H9 (cell line): Measurements from ENCODE around the gene STXBP6. TPM values are rescaled to one million over a fixed set of nuclear protein-coding genes. Genes with fewer than 3 reads are reported as not detected.

Source experiments
- DNase-seq: peaks from one replicate; pipeline ENCODE4 v3.0.0-alpha.2; 2017
- H2AFZ ChIP-seq: one replicate; pipeline ENCODE4 v1.6.1; 2013; ENCODE audit warnings: mild to moderate bottlenecking, low read length, control low read depth, moderate library complexity
- H2AK5ac ChIP-seq: 2 replicates; pipeline ENCODE4 v1.6.1; 2013; ENCODE audit warnings: low read length, control low read depth, mixed read lengths; ENCODE audit not compliant: insufficient read length
- H2BK120ac ChIP-seq: one replicate; pipeline ENCODE4 v1.6.1; 2013; ENCODE audit warnings: low read depth, mild to moderate bottlenecking, low read length, control low read depth, inconsistent platforms; ENCODE audit not compliant: poor library complexity, severe bottlenecking
- H2BK12ac ChIP-seq: 2 replicates; pipeline ENCODE4 v1.6.1; 2013; ENCODE audit warnings: low read length, control low read depth, mixed read lengths, low read depth; ENCODE audit not compliant: insufficient read length
- H2BK15ac ChIP-seq: 2 replicates; pipeline ENCODE4 v1.6.1; 2013; ENCODE audit warnings: low read depth, low read length, control low read depth
- H2BK20ac ChIP-seq: one replicate; pipeline ENCODE4 v1.6.1; 2013; ENCODE audit warnings: low read depth, mild to moderate bottlenecking, low read length, control low read depth, inconsistent platforms; ENCODE audit not compliant: poor library complexity, severe bottlenecking
- H2BK5ac ChIP-seq: 2 replicates; pipeline ENCODE4 v1.6.1; 2013; ENCODE audit warnings: low read length, control low read depth, mixed read lengths; ENCODE audit not compliant: insufficient read length
- H3K14ac ChIP-seq: 2 replicates; pipeline ENCODE4 v1.6.1; 2013; ENCODE audit warnings: low read length, control low read depth; ENCODE audit not compliant: insufficient read depth
- H3K18ac ChIP-seq: 2 replicates; pipeline ENCODE4 v1.6.1; 2013; ENCODE audit warnings: low read depth, mild to moderate bottlenecking, mixed read lengths, low read length, control low read depth; ENCODE audit not compliant: insufficient read length
- H3K23ac ChIP-seq: 2 replicates; pipeline ENCODE4 v1.6.1; 2013; ENCODE audit warnings: low read length, control low read depth, mixed read lengths, low read depth; ENCODE audit not compliant: insufficient read length
- H3K23me2 ChIP-seq: 2 replicates; pipeline ENCODE4 v1.6.1; 2013; ENCODE audit warnings: low read depth, mild to moderate bottlenecking, mixed read lengths, low read length, control low read depth; ENCODE audit not compliant: insufficient read length, poor library complexity, severe bottlenecking
- H3K27ac ChIP-seq: 2 replicates; pipeline ENCODE4 v1.5.1; 2013; ENCODE audit warnings: low read length, control low read depth, mixed read lengths, low read depth; ENCODE audit not compliant: insufficient read length
- H3K27me3 ChIP-seq: 2 replicates; pipeline ENCODE4 v1.6.1; 2013; ENCODE audit warnings: low read length, control low read depth, inconsistent platforms; ENCODE audit not compliant: insufficient read depth
- H3K4ac ChIP-seq: 2 replicates; pipeline ENCODE4 v1.6.1; 2013; ENCODE audit warnings: low read depth, mild to moderate bottlenecking, control low read depth, inconsistent platforms, low read length, moderate library complexity
- H3K4me1 ChIP-seq: 2 replicates; pipeline ENCODE4 v1.6.1; 2013; ENCODE audit warnings: low read length, control low read depth, inconsistent platforms; ENCODE audit not compliant: insufficient read depth
- H3K4me2 ChIP-seq: 2 replicates; pipeline ENCODE4 v1.6.1; 2013; ENCODE audit warnings: low read length, control low read depth, mixed read lengths; ENCODE audit not compliant: insufficient read length, insufficient read depth
- H3K56ac ChIP-seq: 2 replicates; pipeline ENCODE4 v1.6.1; 2013; ENCODE audit warnings: low read depth, mild to moderate bottlenecking, mixed read lengths, low read length, control low read depth; ENCODE audit not compliant: insufficient read length
- H3K79me1 ChIP-seq: 2 replicates; pipeline ENCODE4 v1.6.1; 2013; ENCODE audit warnings: low read depth, mild to moderate bottlenecking, moderate library complexity, low read length, control low read depth, inconsistent platforms; ENCODE audit not compliant: insufficient read depth, poor library complexity, severe bottlenecking
- H3K79me2 ChIP-seq: 2 replicates; pipeline ENCODE4 v1.6.1; 2013; ENCODE audit warnings: low read length, control low read depth, inconsistent platforms; ENCODE audit not compliant: insufficient read depth
- H3K9ac ChIP-seq: 2 replicates; pipeline ENCODE4 v1.6.1; 2013; ENCODE audit warnings: low read length, control low read depth, mixed read lengths; ENCODE audit not compliant: insufficient read length; ENCODE audit errors: extremely low read depth
- H3K9me3 ChIP-seq: one replicate; pipeline ENCODE4 v1.6.1; 2013; ENCODE audit warnings: low read depth, low read length, inconsistent platforms; ENCODE audit not compliant: control insufficient read depth
- H3T11ph ChIP-seq: one replicate; pipeline ENCODE4 v1.6.1; 2013; ENCODE audit warnings: mild to moderate bottlenecking, low read length, control low read depth, inconsistent platforms
- H4K20me1 ChIP-seq: one replicate; pipeline ENCODE4 v1.6.1; 2013; ENCODE audit not compliant: control insufficient read depth, insufficient read length, insufficient read depth
- H4K5ac ChIP-seq: 2 replicates; pipeline ENCODE4 v1.6.1; 2013; ENCODE audit warnings: low read depth, mild to moderate bottlenecking, mixed read lengths, low read length, control low read depth; ENCODE audit not compliant: insufficient read length
- H4K8ac ChIP-seq: replicated peaks from 2 replicates; pipeline ENCODE4 v1.6.1; 2013; ENCODE audit warnings: low read length, control low read depth, mixed read lengths, low read depth; ENCODE audit not compliant: insufficient read length
- H4K91ac ChIP-seq: 2 replicates; pipeline ENCODE4 v1.6.1; 2013; ENCODE audit warnings: low read depth, mild to moderate bottlenecking, moderate library complexity, mixed read lengths, low read length, control low read depth; ENCODE audit not compliant: insufficient read length
- H3K27ac Mint-ChIP-seq, 3 experiments: 2 replicates in 2 of 3; 3 replicates in 1 of 3; pipeline ENCODE4 v1.8.0; 2020 to 2021; ENCODE audit warnings: mixed read lengths in 3 of 3, mild to moderate bottlenecking in 1 of 3, moderate library complexity in 1 of 3
- H3K27me3 Mint-ChIP-seq: 2 replicates; pipeline ENCODE4 v1.8.0; 2021; ENCODE audit warnings: low read depth, mild to moderate bottlenecking, moderate library complexity, mixed read lengths
- H3K36me3 Mint-ChIP-seq, 3 experiments: 2 replicates in 2 of 3; 3 replicates in 1 of 3; pipeline ENCODE4 v1.8.0; 2020 to 2021; ENCODE audit warnings: low read depth in 3 of 3, mixed read lengths in 3 of 3; ENCODE audit not compliant: insufficient read depth in 1 of 3
- H3K4me1 Mint-ChIP-seq, 2 experiments: 2 replicates each; pipeline ENCODE4 v1.8.0; 2020; ENCODE audit warnings: mixed read lengths in 2 of 2
- H3K4me3 Mint-ChIP-seq, 2 experiments: 2 replicates in 1 of 2; 3 replicates in 1 of 2; pipeline ENCODE4 v1.8.0; 2020 to 2021; ENCODE audit warnings: mild to moderate bottlenecking in 2 of 2, mixed read lengths in 2 of 2, moderate library complexity in 1 of 2
- H3K9me3 Mint-ChIP-seq, 2 experiments: 2 replicates in 1 of 2; 3 replicates in 1 of 2; pipeline ENCODE4 v1.8.0; 2020; ENCODE audit warnings: mild to moderate bottlenecking in 2 of 2, mixed read lengths in 2 of 2, moderate library complexity in 1 of 2
- CTCF ChIP-seq: fragments of 200-600 bp; sonication (generic); conservative IDR thresholded peaks from 3 replicates; pipeline ENCODE4 v1.8.0; 2021; ENCODE audit warnings: antibody characterized with exemption, mild to moderate bottlenecking
- WGBS: extraction: QIAGEN DNeasy Blood & Tissue Kit; methylation state at CpG from one replicate; pipeline ENCODE4 v1.1.7; 2013; ENCODE audit warnings: missing lambda C conversion rate, low lambda C conversion rate, mixed read lengths; ENCODE audit not compliant: insufficient read length; ENCODE audit errors: extremely low coverage; 5-methylcytosine and 5-hydroxymethylcytosine counted together
- total RNA-seq: library from RNA; stranded (reverse); gene quantifications from 2 replicates; pipeline ENCODE4 v1.2.1, GENCODE V29; 2021

The STXBP6 gene
- total RNA-seq, 1 experiment from 2014 or later = 3.6 TPM

DNA sequence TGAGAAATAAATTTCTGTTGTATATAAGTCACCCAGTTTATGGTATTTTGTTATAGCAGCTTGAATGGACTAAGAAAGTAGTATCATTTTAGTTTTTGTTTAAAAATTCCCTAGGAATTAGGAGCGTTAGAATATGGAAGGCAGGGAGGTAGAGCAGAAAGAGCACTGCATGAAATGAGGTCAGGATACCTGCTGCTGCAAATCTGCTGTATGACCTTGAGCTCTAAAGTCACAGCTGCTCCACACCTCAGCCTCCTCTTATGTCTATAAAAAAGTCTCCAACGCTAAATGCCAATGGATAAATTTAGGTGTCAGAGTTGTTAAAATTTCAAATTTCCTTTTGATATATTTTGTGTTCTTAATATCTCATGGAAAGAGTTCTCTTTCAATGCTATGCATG lies 235.0 kb downstream of the STXBP6 start:
- no peak overlapping the region for H3K9ac ChIP-seq
- H2BK15ac ChIP-seq = no peak overlapping the region
- H2BK12ac ChIP-seq = no peak overlapping the region
- no peaks in the 10 kb centered on the region for H3K79me1 ChIP-seq
- no peaks in the 10 kb centered on the region for H3K27me3 ChIP-seq
- H3K18ac ChIP-seq = no peak overlapping the region
- H4K91ac ChIP-seq = no peak overlapping the region
- no peak overlapping the region for H2AK5ac ChIP-seq
- H3K23ac ChIP-seq = no peak overlapping the region
- H3K4me1 ChIP-seq = no peaks in the 10 kb centered on the region
- no peak overlapping the region for H3K4me2 ChIP-seq
- WGBS = no CpG with 5 or more reads among the region's 2 CpGs
- H3K27me3 Mint-ChIP-seq = no peaks in the 10 kb centered on the region
- no peak for TF ChIP-seq CTCF
- H3K9me3 ChIP-seq = no peaks in the 10 kb centered on the region
- no peaks in the 10 kb centered on the region for H3K79me2 ChIP-seq
- no peaks in the 10 kb centered on the region for H3K23me2 ChIP-seq
- no peak overlapping the region for H2AFZ ChIP-seq
- H4K20me1 ChIP-seq = no peaks in the 10 kb centered on the region
- H2BK5ac ChIP-seq = no peak overlapping the region
- no peak overlapping the region for H4K5ac ChIP-seq
- no peaks in the 10 kb centered on the region for H3K9me3 Mint-ChIP-seq
- no peak overlapping the region for H3T11ph ChIP-seq
- H3K4ac ChIP-seq = no peak overlapping the region
- H4K8ac ChIP-seq = no peak overlapping the region
- H3K14ac ChIP-seq = no peak overlapping the region
- H3K4me1 Mint-ChIP-seq = peaks cover 6 to 13% of the 10 kb centered on the region in 2 experiments
- H3K4me3 Mint-ChIP-seq = no peak overlapping the region
- H3K56ac ChIP-seq = no peak overlapping the region
- no peak overlapping the region for H3K27ac Mint-ChIP-seq
- no peak for DNase-seq
- H3K36me3 Mint-ChIP-seq = no peaks in the 10 kb centered on the region
- H2BK120ac ChIP-seq = no peak overlapping the region
- H2BK20ac ChIP-seq = no peak overlapping the region
- no peak overlapping the region for H3K27ac ChIP-seq
